GM12874 (cell line): Measurements from ENCODE around the gene PPP2R2C.

Experiments
- TF ChIP-seq, protein P1 (sequence below): IDR thresholded peaks from 2 replicates; pipeline ENCODE4 v1.5.1; 2011; ENCODE audit warnings: low read depth, mild to moderate bottlenecking, control low read depth, low read length, moderate library complexity; ENCODE audit not compliant: insufficient read depth

PPP2R2C gene

DNA sequence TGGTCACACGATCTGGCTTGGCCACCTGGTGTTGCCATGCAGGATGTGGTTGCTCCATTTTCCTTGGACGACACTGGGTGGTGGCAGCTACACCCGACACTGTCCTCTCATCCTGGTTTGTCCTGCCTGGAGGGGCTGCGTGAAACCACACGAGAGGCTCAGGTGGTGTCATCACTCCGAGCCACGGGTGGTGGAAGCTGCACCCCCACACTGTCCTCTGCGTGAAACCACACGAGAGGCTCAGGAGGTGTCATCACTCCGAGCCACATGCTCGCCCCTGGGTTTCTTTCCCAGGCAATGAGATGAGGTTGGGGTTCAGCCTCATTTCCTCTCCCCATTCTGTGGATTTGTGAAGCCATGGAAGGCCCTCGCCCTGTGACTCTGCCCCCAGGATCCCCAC lies 168.5 kb downstream of the PPP2R2C start:
- TF ChIP-seq, protein P1, sequence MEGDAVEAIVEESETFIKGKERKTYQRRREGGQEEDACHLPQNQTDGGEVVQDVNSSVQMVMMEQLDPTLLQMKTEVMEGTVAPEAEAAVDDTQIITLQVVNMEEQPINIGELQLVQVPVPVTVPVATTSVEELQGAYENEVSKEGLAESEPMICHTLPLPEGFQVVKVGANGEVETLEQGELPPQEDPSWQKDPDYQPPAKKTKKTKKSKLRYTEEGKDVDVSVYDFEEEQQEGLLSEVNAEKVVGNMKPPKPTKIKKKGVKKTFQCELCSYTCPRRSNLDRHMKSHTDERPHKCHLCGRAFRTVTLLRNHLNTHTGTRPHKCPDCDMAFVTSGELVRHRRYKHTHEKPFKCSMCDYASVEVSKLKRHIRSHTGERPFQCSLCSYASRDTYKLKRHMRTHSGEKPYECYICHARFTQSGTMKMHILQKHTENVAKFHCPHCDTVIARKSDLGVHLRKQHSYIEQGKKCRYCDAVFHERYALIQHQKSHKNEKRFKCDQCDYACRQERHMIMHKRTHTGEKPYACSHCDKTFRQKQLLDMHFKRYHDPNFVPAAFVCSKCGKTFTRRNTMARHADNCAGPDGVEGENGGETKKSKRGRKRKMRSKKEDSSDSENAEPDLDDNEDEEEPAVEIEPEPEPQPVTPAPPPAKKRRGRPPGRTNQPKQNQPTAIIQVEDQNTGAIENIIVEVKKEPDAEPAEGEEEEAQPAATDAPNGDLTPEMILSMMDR, result no peak

DNA sequence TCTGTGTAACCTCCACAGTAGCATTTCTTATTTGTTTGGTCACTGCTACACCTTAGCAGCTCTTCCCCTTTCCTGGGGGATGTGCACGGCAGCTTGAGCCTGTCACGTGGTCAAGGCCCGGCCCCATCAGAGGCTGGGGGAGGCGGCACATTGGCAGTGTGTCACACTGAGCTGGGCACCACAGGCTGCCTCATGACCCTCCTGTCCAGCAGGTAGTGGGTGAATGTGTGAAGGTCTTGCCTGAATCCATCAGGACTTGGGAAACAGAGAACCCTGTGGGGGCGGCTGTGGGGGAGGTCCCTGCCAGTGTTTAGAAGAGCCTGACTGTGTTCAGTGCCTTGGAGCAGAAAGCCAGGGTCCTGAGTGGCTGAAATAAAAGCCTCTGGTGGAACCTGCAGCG lies 169.5 kb downstream of the PPP2R2C start:
- TF ChIP-seq, protein P1, result no peak

DNA sequence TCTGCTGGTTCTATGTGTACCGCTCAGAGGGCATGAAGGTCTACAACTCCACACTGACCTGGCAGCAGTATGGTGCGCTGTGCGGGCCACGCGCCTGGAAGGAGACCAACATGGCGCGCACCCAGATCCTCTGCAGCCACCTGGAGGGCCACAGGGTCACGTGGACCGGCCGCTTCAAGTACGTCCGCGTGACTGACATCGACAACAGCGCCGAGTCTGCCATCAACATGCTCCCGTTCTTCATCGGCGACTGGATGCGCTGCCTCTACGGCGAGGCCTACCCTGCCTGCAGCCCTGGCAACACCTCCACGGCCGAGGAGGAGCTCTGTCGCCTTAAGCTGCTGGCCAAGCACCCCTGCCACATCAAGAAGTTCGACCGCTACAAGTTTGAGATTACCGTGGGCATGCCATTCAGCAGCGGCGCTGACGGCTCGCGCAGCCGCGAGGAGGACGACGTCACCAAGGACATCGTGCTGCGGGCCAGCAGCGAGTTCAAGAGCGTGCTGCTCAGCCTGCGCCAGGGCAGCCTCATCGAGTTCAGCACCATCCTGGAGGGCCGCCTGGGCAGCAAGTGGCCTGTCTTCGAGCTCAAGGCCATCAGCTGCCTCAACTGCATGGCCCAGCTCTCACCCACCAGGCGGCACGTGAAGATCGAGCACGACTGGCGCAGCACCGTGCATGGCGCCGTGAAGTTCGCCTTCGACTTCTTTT lies 170.5 kb downstream of the PPP2R2C start:
- TF ChIP-seq, protein P1, result no peak

- TF ChIP-seq, protein P1, result no peak
These were observed 171.2 kb downstream of the PPP2R2C start for GRCh38 chr4:6301051-6301731.

- TF ChIP-seq, protein P1, result no peak
These were observed 172.1 kb downstream of the PPP2R2C start for GRCh38 chr4:6300359-6300758.

DNA sequence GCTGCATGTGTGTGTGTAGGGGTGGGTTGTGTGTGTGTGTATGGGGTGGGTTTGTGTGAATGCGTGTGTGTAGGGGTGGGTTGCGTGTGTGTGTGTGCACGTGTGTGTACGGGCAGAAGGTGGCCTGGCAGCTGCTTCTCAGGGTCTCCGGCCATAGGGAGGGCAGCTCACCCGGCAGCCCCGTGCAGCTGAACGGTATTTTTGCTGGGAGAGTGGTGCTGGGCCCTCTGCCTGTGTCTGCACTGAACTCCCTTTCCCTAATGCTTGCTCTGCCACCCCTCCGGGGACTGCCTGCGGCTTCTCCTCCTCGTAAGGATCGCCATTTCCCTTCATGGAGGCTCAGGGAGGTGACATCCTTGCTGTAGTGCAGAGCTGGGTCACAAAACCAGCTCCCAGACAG lies 172.5 kb downstream of the PPP2R2C start:
- TF ChIP-seq, protein P1, result no peak

DNA sequence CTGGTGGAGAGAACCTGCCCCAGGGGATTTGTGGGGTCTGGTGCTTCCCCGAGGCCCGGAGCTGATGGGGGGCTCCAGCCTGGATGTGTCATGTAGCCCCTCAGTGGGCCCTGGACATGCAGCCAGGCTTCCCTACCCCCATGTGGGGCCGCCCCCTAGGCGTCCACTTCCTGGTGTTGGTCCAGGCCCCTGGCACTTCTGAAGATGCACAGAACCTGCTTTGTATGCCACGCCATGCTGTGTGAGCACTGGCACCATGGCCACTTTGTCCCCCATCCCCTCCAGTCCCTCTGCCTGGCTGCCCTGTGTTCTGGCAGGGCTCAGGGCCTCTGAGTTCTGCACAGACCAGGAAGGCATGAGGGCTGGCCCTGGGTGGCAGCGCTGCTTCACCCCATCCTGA lies 173.6 kb downstream of the PPP2R2C start:
- TF ChIP-seq, protein P1, result no peak
